ENCODE measurements around the gene ASB13.
"Not testable (repeated sequence)": the region's sequence is repeated elsewhere in the genome, so short reads cannot be mapped to it uniquely, and the experiment has no call there.

Gene ASB13

DNA sequence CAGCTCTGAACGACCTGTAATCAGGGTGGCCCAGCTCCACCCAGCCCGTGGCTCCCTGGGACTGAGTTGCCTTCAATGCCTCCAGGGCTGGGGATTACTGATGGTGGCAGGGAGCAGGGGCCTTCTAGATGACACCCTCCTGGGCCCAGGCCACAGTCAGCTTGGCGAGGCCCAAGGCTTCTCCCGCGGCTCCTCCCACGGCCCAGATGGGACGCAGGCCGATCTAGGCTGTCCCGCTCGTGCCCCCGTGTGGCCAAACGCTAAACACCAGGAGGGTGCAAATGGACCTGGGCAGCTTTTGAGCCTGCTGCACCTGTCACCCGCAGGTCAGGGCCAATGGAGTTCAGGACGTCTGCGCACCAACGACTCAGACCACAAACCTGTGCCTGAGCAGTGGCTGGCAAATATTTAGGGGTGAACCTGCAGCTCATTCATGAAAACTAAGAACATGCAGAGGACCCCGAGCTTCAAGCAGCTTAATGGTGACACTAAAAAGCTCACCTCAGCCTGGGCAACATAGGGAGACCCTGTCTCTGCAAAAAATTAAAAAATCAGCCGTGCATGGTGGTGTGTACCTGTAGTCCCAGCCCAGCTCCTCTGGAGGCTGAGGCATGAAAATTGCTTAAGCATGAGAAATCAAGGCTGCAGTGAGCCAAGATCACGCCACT lies 43.2 kb downstream of the ASB13 start:
- DNase-seq = peak; percentile 90

DNA sequence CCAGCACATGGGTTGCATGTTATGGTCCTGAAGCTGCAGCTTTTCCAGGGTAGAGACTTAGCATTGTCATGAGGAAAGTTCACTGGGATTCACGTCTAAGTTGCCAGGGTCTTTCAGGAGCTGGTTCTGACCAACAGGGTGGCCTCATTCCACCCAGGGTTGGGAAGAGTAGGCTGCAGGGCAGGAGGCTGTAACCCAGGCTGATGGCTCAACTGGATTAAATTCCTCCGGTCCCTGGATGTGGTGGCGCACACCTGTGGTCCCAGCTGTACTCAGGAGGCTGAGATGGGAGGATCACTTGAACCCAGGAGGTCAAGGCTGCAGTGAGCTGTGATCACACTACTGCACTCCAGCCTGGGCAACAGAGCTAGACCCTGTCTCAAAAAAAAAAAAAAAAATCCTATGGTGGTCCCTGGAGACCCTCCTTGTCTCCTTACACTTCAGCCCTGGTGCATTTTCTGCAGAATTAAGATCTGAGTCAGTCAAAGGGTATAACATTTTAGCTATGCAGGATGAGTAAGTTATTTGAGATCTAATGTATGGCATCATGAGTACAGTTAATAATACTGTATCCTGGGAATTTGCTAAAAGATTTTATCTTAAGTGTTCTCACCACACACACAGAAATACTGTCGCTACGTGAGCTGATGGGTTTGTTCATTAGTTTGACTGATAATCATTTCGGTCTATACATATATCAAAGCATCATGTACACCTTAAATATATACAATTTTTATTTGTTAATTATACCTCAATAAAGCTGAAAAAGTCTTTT lies 44.0 kb downstream of the ASB13 start:
- no peak for DNase-seq

DNA sequence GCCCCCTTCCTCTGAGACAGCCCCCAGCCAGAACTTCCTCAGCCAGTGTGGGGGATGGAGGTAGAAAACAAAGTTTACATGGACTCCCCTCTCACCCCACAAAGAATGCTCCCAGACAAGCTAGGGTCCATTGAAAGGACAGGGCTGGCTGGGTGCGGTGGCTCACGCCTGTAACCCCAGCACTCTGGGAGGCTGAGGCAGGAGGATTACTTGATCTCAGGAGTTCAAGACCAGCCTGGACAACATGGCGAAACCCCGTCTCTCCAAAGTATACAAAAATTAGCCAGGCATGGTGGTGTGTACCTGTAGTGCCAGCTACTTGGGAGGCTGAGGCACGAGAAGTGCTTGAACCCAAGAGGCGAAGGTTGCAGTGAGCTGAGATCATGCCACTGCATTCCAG lies 45.0 kb downstream of the ASB13 start:
- DNase-seq = not testable (repeated sequence)

DNA sequence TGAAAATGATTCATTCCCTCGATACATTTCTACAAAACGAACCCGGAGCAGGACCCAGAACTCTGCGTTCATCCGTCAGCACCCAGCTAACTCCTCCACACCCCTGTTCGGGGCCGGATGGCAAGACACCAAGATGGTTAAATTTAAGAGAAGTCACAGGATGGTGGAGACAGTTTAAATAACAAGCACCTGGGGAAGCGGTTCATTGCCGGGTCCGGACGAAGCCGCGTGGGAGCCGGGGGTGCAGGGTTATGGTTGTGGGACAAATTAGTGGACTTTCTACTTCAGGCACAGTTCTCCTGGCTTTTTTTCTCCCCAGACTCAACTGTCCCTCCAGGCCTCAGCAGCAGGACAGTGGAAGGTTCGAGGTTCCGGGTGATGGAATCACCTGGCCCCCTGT lies 45.4 kb downstream of the ASB13 start:
- DNase-seq = no peak

DNA sequence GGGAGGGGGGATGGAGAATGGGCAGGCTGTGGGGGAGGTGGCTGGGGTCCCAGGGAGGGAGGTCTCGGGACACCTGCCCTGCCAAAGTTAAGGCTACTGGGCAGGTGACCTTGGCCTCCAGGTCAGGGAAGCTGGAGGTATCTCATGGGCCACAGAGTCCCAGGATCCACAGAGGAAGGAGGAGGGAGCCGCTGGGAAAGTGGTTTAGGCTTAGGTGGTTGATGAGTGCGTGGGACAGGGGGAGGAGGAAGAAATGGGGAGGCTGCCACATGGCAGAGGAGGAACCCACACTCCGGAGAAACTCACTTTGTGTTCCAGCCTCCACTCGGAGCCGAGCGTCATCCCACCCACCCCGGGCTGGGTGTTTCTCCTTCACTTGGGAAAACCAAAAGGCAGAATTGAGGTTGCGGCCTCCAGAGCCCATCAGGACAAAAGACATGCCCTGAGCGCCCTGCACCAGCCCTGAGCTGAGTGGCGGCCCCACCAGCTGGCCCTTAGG lies 46.1 kb downstream of the ASB13 start:
- no peak for DNase-seq

DNA sequence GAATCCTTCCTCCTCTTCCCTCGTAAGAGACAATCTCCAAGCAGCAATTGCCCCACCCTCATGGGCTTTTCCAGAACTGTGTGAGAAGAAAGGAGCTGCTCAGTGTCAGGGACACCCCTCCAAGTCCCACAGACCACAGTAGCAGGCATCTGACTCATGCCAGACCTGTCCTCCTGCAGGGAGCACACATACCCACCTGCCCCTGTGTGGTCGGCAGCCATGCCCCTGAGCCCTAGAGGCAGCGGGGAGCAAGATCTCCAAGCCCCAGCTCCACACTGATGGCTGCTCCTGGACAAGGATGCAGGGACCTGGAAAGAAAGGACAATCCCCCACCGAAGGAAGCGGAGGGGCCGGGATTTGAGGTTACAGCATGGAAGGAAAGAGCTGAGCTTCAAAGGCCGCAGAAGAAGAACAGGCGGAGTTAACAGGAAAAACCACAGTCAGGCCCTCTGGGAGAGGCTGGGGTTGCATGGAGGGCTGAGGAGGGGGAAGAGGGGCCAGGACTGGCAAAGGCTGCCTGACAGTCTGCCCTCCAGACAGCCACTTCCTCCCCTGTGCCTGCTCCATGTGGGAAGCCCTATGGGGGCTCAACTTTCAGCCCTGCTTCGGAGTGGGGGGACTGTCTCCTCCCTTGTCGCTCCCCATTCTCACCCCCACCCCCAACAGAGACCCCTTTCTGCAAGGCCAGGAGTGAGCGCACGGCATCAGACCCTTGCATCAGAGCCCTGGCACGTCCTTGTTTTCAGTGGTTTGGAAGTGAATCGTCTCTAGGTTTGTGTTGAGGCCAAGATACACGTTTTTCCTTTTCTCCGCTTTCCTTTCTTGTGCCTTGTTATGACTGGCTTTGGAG lies 46.8 kb downstream of the ASB13 start:
- no peak for DNase-seq

DNA sequence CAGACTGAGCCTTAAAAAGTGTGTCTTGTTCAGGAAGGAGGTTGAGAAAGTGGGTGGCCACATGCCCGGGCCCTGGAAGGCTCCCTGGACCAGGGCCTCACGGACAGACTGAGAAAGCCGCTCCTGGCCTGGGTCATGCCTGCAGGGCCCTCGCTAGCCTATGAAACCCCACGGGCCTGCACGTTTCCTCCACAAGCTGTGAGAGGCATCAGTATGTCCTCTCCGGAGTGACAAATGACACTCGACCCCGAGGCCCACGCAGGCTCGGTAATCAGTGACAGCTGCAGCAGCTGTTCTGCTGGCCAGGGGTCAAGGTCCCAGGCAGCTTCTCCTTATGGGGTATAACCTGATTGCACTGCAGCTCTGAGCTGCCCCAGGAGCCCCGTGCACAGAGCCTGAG lies 47.6 kb downstream of the ASB13 start:
- no peak for DNase-seq

DNA sequence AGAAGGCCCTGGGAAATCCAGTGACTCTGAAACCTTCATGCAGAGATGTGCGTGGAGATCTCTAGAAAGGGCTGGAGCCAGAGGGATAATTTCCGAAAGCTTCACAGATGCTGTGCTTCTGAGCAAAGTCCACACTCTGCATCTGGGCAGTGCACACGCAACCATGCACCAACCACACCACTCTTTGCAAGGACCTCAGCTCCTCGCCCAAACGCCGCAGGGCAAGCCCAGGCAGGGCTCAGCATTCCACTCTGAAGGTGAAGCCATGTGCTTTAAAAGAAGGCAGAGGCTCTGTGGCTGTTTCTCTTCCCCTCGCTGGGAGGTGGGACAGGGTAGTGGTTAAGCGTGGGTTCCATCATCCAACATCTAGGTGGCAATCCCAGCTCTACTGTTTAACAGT lies 48.4 kb downstream of the ASB13 start:
- DNase-seq = no peak

DNA sequence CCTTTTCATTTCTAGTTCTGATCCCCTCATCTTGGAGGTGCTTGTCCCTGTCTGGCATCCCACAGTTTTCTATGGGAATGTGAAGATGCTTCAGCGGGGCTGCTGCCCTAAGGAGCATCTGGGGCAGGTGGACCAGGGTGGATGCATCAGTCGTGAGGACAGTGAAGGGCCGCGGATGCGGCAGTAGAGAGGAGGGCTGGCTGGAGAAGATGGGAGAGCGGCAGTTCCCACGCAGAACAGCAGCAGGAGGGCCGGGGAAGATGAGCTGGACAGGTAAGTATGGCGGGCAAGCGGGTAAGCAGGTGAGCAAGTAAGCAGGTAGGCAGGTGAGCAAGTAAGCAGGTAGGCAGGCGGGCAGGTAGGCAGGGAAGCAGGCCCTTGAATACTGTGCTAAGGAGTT lies 48.9 kb downstream of the ASB13 start:
- no peak for DNase-seq

DNA sequence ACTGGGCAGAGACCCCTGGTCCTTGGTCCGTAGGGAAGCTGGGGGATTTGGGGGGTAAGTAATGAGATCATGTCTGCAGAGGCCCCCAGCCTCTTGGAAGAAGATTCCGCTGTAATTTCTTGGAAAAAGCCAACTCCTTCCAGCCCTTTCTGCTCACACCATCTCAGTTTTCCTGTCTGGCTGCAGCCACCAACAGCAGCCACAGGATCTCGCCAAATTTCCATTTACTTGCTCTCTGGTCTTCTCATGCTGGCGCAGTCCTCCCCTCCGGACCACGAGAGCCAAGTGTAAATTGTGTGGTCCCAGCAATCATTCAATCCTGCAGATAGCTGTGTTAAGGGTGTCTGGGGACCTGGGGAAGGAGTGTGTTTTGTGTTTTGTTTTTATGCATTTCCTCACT lies 49.6 kb downstream of the ASB13 start:
- DNase-seq = no peak

DNA sequence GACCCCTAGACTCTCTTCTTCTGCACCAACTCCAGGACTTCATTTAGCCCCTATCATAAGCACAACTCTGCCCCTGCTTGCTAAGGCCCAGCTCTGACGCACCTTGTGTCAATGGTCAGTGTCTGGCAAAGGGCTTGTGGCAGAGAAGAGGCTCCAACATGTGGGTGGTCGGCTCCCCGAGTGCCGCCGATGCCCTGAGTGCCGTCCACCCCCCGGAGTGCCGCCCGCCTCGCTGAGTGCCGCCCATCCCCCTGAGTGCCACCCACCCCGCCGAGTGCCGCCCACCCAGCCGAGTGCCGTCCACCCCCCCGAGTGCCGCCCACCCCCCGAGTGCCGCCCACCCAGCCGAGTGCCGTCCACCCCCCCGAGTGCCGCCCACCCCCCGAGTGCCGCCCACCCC lies 50.3 kb downstream of the ASB13 start:
- DNase-seq = no peak

DNA sequence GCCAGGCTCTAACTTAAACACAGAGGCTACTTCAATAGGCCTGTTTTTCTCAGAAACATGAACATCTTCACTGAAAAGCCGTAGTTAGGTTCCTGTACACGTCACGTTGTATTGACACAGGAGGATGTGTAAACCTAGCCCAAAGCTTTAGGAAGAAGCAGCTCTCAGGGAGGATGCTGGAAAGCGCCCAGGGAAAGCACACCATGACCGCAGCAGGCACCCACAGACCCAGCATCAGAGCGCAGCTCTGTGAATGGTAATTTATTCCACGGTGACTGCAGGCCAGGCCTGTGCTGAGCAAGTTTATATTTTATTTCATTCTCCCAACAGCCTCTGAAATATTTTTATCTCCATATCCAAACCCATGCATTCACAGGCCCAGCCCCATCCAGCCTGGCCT lies 51.1 kb downstream of the ASB13 start:
- no peak for DNase-seq

DNA sequence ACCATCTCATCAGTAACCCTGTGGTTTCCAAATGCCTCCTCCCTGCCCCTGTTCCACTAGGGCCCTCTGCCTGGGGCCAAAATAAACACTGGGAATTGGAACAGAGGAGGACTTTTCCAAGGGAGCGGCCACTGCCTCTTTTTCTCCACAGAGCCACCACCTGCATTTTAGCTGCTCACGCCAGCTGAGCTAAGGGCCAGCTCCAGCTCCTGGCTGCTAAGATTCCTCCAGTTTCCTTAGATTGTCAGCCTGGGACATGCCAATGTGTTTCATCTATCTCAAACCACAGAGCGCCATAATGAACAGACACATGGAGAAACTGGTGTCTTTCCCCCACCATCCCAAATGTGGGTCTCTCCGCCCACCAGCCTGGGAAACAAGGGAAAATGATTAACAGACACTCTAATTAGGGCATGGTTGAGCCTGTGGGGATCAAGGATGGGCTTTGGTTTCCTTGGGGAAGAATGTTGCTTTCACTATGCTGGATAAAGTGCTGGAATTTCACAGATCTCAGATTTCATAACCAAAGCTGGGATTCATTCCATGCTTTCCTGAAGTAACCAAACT lies 52.2 kb downstream of the ASB13 start:
- no peak for DNase-seq

DNA sequence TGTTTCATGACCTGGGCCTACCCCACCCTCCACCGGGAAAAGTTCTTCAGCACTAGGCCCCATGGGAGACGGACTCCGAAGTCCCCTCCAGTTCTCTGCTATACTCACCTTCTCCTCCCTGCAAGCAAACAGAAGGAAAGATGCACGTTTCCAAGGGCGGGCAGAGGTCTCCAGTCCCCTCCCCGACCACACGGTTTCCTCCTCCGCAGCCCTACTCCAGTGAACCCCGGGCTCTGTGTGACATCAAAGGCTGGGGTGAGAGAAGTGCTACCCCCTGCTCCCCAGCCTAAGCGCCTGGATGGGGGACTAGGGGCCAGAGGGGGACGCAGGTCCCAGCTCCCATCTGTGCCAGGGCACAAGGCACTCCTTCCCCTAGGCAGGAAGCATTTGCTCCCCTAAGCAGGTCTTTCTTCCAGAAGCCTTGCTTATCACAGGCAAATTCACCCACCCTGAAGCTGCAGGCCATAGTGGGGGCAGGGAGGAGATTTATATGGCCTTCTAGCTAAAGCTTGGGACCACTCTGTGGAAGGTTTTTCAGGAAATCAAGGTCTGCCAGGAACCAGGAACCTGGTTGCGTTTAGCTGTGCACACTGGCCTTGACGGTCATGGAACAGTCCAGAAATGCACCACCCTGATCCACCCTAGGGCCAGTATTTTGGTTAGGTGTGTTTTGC lies 52.8 kb downstream of the ASB13 start:
- DNase-seq = no peak

DNA sequence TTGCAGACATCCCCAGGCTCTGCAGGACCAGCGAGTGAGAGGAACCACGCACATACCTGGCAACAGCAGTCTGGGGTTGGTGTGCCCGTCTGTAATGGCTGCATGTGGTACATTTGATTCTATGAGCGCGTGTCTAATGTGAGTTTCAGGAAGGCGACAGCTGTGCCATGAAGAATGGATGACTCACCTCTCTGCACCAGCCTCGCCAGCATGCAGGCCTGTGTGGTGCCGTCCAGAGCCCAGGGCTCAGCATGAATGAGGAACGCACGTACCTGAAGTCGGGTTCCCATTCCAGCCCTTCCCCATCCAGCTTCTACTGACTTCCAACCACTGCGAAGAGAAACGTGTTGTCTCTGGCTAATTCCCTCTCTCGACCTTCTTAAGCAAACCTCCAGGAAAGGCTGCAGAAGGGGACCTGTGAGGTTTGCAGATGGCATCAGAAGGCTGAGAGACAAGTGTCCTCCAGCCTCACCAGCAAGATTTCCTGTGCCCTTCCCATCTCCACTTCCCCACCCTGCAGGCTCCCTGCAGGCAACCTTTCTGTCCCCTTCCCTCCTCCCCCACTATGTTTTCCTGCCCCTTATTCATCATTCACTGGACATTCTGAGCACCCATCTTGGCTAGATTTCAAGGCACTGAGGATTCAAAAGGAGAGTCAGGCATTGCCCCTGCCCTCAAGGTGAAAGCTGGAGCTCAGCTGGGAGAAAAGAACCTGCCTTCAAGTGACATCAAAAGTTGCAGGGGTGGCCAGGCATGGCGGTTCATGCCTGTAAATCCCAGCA lies 54.3 kb downstream of the ASB13 start:
- DNase-seq = no peak

DNA sequence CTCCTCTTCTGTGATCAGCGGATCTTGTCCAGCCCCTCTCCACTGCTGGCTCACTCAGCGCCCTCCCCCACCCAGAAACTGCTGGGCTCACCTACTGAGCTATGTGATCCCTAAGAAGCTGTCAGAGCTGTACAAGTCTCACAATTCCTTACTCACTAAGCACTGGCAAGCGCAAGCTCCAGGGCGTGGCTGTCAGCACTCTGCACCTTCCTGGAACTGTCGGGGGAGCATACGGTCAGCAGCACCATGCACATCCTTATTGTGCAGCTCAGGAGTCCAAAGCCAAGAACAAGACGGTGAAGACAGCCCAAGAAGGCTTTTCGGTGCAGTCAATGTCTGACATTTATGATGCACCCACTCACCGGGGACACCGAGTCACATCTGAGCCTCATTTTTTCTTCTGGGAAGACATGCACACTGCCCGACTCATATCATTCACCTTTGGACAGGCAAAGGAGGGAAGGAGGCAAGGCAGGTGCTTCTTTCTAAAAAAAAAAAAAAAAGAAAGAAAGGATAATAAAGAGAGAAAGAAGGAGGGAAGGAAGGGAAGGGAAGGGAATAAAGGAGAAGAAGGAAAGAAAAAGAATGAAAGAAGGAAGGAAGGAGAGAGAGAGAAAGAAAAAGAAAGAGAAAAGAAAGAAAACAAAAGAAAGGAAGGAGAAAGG lies 56.3 kb downstream of the ASB13 start:
- DNase-seq = no peak

DNA sequence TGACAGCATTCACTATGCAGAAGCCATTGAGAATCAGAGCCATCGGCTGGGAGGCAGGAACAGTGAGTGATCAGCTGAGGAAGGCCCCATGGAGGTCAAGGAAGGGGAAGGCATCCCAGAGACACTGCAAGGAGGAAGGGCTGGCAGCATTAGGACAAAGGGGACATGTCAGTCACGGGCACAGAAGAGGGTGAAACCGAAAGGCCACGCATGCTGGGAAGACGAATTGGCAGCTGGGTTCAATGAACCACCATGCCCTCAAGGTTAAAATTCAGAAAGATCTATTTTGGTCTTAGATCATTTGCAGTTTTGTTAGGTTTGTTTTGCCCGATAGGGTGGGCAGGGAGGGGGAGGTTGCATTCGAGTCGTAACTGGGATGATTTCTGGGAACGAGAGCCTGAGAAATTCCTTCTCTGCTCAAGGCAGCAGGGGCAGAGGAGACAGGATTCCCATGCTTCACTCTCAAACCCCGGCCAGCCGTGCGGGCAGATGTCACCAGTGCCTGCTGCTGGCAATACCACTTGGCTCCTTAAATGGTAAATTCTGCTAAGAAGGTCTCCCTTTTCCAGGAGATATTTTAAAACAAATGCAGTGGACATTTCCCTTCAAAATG lies 57.7 kb downstream of the ASB13 start:
- DNase-seq = no peak

DNA sequence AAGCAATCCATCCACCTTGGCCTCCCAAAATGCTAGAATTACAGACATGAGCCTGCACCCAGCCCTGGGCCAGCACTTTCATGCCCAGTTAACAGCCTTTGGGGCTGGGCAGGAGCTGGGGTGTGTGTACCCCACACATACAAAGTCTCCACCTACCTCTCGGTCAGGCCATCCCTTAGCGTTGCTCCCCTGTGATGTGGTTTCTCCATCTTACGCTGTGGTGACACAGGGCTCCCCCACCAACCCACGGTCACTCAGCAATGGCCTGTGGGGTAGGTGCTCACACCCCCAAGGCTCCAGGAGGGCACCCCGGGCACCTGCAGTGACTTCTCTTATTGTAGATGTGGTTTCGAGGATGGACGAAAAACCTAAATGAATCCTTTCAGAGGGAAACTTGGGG lies 58.8 kb downstream of the ASB13 start:
- no peak for DNase-seq

DNA sequence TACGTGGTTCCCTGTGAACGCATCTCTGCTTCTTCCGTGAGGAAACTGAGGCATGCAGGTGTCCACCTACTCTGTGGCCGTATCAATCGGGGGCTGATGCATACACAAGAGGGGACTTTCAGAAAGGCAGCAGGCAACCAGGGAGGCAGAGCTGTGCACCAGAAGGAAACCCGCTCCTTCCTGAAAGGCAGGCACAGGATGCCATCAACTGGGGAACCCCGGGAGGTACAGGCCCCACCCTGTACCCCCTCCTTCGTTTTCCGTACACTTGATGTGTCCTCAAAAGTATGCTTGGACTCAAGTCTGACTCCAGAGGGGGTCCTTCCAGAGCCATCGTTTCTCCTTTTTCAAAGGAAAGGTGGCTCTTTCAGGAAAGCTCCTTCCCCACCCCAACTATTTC lies 59.5 kb downstream of the ASB13 start:
- peak; percentile 20 for DNase-seq

DNA sequence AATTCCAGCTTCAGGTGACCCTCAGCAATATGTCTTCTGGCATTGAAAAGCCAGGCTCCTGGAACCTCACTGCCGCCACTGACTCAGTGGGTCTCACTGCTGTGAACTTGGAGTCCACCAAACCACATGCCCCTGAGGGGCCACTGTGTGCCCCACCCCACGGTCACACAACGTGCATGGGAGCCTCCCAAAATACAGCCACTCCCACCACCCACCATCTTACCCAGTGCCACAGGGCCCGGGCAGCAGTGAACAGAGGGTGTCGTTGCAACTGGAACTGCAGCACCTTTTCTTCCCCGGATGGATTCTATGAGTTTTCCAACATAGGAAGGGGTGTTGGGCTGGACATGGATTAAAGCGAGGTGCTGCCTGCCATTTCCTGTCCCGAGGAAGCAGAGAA lies 60.1 kb downstream of the ASB13 start:
- DNase-seq = no peak

DNA sequence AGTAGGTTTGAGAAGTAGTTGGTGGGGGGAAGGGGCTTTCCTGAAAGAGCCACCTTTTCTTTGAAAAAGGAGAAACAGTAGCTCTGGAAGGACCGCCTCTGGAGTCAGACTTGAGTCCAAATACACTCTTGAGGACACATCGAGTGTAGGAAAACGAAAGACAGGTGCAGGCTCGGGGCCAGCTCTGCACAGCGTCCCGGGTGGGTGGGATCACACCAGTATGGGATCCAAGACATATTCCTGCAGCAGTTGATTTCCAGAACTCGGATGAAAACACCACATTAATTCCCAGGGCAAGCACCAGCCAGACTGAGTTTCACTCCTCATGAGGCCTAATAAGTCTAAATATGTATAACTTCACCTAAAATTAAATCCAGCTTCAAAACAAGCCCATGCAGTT lies 61.4 kb downstream of the ASB13 start:
- DNase-seq = no peak

Data from CD4-positive, alpha-beta T cell treated with Interleukin-17A for 4 hours (primary cell).